OCI-LY3 (cell line): ENCODE results near the gene LSS.

Experiments used
- H2AFZ ChIP-seq: fragments of 200-600, 300-600 bp; shearing (Covaris generic); 2 replicates; pipeline ENCODE4 v1.6.0; 2014; ENCODE audit warnings: antibody characterized with exemption, low read depth, low read length
- H3K27ac ChIP-seq: fragments of 200-600, 300-600 bp; sonication (generic); 2 replicates; pipeline ENCODE4 v1.5.1; 2014; ENCODE audit warnings: mild to moderate bottlenecking, low read length, moderate library complexity, mixed read lengths
- H3K27me3 ChIP-seq: fragments of 200-600, 300-600 bp; sonication (generic); 2 replicates; pipeline ENCODE4 v1.6.1; 2014; ENCODE audit warnings: low read depth, low read length, mixed read lengths
- H3K36me3 ChIP-seq: fragments of 200-600, 300-600 bp; sonication (generic); replicated peaks from 2 replicates; pipeline ENCODE3; 2014; ENCODE audit warnings: low read depth, low read length, mixed read lengths
- H3K4me1 ChIP-seq: fragments of 300-600, 200-600 bp; sonication (generic); 2 replicates; pipeline ENCODE4 v1.6.1; 2014; ENCODE audit warnings: low read length, mixed read lengths
- H3K4me2 ChIP-seq: fragments of 200-600, 300-600 bp; sonication (generic); 2 replicates; pipeline ENCODE4 v1.6.1; 2014; ENCODE audit warnings: low read length, mixed read lengths
- H3K4me3 ChIP-seq: fragments of 300-600, 200-600 bp; sonication (generic); 2 replicates; pipeline ENCODE4 v1.5.1; 2014; ENCODE audit warnings: antibody characterized with exemption, mild to moderate bottlenecking, low read length, moderate library complexity
- H3K79me2 ChIP-seq: fragments of 300-600, 200-600 bp; shearing (Covaris generic); 2 replicates; pipeline ENCODE4 v1.6.1; 2014; ENCODE audit warnings: mild to moderate bottlenecking, low read length, mixed read lengths
- H3K9ac ChIP-seq: fragments of 300-600, 200-600 bp; shearing (Covaris generic); 2 replicates; pipeline ENCODE4 v1.6.0; 2014; ENCODE audit warnings: mild to moderate bottlenecking, low read length, moderate library complexity
- H3K9me3 ChIP-seq: fragments of 200-600, 300-600 bp; shearing (Covaris generic); 2 replicates; pipeline ENCODE4 v1.6.1; 2014; ENCODE audit warnings: low read length, mixed read lengths; ENCODE audit not compliant: insufficient read depth
- H4K20me1 ChIP-seq: fragments of 200-600, 300-600 bp; sonication (generic); 2 replicates; pipeline ENCODE4 v1.6.1; 2016; ENCODE audit warnings: low read length, mixed read lengths; ENCODE audit not compliant: insufficient read depth
- EZH2phosphoT487 ChIP-seq: fragments of 200-600 bp; shearing (Covaris generic); IDR thresholded peaks from 2 replicates; pipeline ENCODE4 v1.6.1; 2018; ENCODE audit warnings: antibody characterized with exemption, mixed run types, low read depth
- TF ChIP-seq, protein P1 (sequence below): fragments of 200-600, 300-600 bp; sonication (generic); IDR thresholded peaks from 2 replicates; pipeline ENCODE4 v1.5.1; 2014; ENCODE audit warnings: antibody characterized with exemption, low read length, low read depth

Gene LSS

DNA sequence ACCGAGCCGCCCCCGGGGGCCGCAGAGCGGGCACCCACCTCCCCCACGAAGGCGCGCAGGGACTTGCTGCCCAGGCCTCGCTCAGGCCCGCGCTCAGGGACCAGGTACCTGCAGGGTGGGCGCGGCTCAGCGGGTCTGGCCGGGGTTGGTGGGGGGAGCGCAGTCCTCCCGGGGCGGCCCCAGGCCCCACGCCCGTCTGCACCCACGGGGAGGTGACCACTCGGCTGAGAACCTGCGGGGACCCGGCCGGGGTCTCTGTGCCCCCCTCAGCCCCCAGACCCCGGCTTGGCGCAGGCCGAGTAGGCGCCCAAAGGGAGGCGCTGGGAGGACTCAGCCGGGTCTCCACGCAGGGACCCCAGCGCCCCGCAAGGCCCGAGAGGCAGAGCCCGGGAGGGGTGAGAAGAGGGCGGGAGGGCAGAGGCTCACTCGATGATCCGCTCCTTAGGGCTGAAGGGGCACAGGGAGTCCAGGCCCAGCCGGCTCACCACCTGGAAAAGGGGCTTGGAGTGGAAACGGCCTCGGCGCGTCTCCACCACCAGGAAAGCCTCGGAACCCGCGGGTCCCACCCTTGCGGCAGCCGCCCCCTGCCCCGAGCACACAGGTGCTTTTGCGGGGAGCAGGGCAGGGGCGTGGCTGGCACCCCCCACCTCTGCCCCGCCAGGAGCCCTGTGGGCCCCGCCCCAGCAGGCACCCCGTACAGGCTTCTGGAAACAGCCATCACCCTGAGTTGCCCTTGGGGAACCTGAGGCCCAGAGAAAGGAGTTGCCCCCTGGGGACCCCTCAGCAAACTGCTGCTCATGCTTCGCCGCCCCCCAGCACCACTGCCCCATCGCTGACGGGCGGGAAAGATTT, 82.5 kb downstream of the LSS start:
- Histone ChIP-seq H3K27ac (no peak overlapping the region), H3K9ac (no peak overlapping the region), H2AFZ (no peak overlapping the region), H4K20me1 (no peaks in the 10 kb centered on the region), H3K9me3 (no peaks in the 10 kb centered on the region), H3K4me1 (no peaks in the 10 kb centered on the region), H3K4me3 (no peak overlapping the region), H3K79me2 (no peaks in the 10 kb centered on the region), H3K4me2 (no peak overlapping the region), H3K27me3 (no peaks in the 10 kb centered on the region), H3K36me3 (no peaks in the 10 kb centered on the region)
- no peak for TF ChIP-seq EZH2phosphoT487
- TF ChIP-seq, protein P1, sequence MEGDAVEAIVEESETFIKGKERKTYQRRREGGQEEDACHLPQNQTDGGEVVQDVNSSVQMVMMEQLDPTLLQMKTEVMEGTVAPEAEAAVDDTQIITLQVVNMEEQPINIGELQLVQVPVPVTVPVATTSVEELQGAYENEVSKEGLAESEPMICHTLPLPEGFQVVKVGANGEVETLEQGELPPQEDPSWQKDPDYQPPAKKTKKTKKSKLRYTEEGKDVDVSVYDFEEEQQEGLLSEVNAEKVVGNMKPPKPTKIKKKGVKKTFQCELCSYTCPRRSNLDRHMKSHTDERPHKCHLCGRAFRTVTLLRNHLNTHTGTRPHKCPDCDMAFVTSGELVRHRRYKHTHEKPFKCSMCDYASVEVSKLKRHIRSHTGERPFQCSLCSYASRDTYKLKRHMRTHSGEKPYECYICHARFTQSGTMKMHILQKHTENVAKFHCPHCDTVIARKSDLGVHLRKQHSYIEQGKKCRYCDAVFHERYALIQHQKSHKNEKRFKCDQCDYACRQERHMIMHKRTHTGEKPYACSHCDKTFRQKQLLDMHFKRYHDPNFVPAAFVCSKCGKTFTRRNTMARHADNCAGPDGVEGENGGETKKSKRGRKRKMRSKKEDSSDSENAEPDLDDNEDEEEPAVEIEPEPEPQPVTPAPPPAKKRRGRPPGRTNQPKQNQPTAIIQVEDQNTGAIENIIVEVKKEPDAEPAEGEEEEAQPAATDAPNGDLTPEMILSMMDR = no peak

DNA sequence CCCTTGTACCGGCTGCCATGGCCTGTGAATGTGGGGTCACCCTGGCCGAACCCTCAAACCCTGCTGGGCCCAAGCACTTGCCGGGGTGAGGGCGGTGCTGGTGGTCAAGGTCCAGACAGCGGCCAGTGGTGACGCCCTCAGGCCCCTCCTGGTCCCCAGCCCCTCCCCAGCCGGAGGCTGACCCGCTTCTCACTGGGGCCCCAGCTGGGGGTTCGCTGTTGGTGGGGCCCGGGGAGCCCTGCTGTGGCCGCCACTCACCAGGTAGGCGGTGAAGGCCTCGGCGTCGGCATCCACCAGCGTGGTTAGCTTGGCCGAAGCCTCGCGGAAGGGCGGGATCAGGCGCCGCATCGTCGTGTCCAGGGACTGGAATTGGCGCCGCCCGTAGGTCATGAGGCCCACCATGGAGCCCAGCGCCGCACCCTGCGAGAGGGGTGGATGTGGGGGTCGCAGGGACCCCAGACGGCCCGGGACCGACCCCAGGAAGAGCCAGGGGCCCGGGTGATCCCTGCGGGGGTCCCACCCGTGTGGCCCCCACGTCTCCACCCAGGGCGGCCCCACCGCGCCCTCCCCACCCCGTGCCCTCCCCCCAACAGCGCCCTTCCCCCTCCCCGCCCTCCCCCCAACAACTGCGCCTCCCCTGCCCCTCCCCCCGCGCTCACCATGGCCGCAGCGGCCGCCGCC, 83.3 kb downstream of the LSS start:
- Histone ChIP-seq H2AFZ (no peak overlapping the region), H3K27ac (no peak overlapping the region), H3K36me3 (no peaks in the 10 kb centered on the region), H3K4me2 (no peak overlapping the region), H4K20me1 (no peaks in the 10 kb centered on the region), H3K4me1 (no peaks in the 10 kb centered on the region), H3K27me3 (no peaks in the 10 kb centered on the region), H3K4me3 (no peak overlapping the region), H3K9me3 (no peaks in the 10 kb centered on the region), H3K79me2 (no peaks in the 10 kb centered on the region), H3K9ac (no peak overlapping the region)
- TF ChIP-seq EZH2phosphoT487 = no peak
- TF ChIP-seq, protein P1 = no peak

DNA sequence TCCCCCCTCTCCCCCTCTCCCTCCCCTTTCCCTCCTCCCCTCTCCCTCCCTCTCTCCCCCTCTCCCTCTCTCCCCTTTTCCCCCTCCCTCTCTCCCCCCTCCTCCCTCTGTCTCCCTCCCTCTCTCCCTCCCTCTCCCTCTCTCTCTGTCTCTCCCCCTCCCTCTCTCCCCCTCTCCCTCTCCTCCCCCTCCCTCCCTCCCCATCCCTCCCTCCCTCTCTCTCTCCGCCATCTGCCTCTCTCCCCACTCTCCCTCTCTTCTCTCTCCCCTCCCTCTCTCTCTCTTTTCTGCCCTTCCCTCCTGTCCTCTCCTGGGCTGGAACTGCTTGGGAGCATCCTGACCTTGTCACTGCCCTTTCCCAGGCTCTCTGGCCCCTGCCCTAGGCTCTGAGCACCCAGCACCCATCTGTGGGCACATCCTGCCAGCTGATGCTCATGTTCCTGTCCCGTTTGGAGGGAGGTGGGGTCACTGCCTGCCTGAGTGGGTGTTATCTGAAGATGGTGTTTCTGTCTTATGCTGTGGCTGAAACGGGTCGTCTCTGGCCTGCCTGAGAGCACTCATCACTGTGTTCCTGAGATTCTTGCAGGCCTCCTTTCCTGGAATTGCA, 84.0 kb downstream of the LSS start:
- Histone ChIP-seq H3K4me2 (no peak overlapping the region), H3K27me3 (no peaks in the 10 kb centered on the region), H3K4me1 (no peaks in the 10 kb centered on the region), H3K27ac (no peak overlapping the region), H3K4me3 (no peak overlapping the region), H3K36me3 (no peaks in the 10 kb centered on the region), H2AFZ (no peak overlapping the region), H4K20me1 (no peaks in the 10 kb centered on the region), H3K79me2 (no peaks in the 10 kb centered on the region), H3K9me3 (no peaks in the 10 kb centered on the region), H3K9ac (no peak overlapping the region)
- no peak for TF ChIP-seq EZH2phosphoT487
- TF ChIP-seq, protein P1 = no peak
